ENCODE data around the gene C5orf46. TPM values are rescaled to one million over a fixed set of nuclear protein-coding genes. Genes with fewer than 3 reads are reported as not detected.

C5orf46 gene
- total RNA-seq, 4 donors from 2014 or later, result not detected

DNA sequence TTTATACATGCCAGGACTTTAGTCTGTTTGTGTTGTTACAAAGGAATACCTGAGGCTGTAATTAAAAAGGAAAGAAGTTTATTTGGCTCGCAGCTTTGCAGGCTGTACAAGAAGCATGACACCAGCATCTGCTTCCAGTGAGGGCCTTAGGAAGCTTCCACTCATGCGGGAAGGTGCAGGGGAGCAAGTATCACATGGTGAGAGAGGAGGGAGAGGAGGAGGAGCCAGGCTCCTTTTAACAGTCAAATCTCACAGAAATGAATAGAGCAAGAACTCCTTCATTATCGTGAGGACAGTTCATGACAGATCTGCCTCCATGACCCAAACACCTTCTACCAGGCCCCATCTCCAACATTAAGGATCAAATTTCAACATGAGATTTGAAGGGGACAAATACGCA is 18.7 kb upstream of the C5orf46 start:
- TF ChIP-seq CTCF (IDR thresholded peaks at IDR 0.05; ENCODE audit: low read depth), result no peak

DNA sequence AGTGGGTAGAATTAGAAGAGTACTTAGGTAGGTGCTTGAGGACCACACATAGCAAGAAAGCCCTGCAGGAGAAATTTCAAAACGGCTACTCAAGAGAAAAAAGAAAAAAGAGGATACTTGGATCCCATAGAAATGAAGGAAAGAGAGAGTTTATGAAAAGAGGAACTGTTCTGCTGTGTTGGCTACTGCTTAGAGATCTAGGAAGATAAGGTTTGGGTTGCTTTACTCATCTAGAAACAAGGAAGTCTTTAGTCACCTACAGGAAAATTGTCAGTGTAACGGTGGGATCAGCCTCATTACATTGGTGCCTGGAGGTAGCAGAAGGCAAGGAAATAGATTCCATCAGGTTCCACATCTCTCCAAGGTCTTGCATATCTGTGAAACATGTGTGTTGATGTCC is 14.8 kb upstream of the C5orf46 start:
- TF ChIP-seq CTCF (IDR thresholded peaks at IDR 0.05; ENCODE audit: low read depth), result no peak

- no peak for TF ChIP-seq CTCF (IDR thresholded peaks at IDR 0.05; ENCODE audit: low read depth)
Observed at GRCh38 chr5:147920420-147921030, 14.2 kb upstream of the C5orf46 start.

DNA sequence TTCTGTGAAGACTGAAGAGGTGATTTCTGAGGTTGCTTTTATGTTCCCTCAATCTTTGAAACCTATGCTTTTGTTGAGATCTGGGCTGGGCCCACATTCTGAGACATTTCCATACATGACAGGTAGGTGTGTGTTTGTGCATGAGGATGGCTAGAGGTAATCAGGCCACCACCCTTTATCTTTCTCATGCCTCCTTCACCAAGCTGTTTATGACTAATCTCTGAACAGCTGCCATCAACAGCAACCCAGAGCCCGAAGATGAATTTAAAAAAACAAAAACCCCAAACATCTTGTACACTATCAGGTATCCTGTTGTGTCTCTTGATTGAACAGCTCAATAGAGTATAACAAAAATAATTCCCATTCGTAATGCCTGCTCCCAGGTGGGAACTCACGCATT is 12.6 kb upstream of the C5orf46 start:
- no peak for TF ChIP-seq CTCF (IDR thresholded peaks at IDR 0.05; ENCODE audit: low read depth)

DNA sequence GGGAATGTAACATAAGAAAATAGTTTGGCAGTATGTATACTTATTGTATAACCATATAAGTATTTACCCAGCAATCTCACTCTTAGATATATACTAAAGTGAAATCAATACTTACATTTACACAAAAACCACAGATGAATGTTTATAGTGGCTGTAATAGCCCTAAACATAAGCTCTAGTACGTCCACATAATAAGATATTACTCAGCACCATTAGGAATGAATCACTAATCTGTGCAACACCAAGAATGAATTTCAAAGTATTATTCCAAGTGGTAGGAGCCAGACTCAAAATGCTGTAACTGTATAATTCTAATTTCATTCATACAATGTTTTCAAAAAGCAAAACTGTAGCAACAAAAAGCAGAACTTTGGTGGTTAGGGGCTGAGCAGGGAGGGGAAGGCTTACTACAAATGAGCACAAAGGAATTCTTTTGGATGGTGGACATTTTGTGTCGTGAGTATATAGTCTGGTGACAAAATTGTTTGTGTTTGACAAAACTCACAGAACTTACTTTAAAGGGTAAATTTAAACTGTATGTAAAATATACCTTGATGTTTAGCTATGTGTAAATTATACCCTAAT is 11.9 kb upstream of the C5orf46 start:
- no peak for TF ChIP-seq CTCF (IDR thresholded peaks at IDR 0.05; ENCODE audit: low read depth)

DNA sequence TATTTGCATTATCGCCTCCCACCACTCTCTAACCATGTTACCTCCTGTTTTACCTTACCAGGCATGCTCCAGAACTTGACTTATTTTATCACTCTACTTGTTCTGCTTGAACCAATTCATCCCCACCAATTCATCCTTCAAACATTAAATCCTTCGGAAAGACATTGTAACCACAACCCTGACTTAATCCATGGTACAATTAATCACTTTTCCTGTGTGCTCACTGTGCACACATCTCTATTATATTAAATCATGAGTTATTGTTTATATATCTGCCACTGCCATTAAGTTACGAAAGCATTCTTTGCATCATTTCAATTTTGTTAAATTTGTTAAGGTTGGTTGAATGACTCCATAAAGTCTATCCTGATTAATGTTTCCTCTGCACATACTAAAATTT is 7.4 kb upstream of the C5orf46 start:
- TF ChIP-seq CTCF (IDR thresholded peaks at IDR 0.05; ENCODE audit: low read depth), result no peak

- TF ChIP-seq CTCF (IDR thresholded peaks at IDR 0.05; ENCODE audit: low read depth), result no peak
Observed at GRCh38 chr5:147912011-147912410, 5.7 kb upstream of the C5orf46 start.
